Measurements from ENCODE around the gene DDB1. TPM values are rescaled to one million over a fixed set of nuclear protein-coding genes. Genes with fewer than 3 reads are reported as not detected.

DDB1 gene
- total RNA-seq, 4 donors from 2014 or later = 139 to 159 (median 140) TPM

GRCh38 chr11:61364012-61364675 lies 31.2 kb upstream of the DDB1 start:
- H3K9me3 ChIP-seq = no peaks in the 10 kb centered on the region
- peaks cover 0 to 39% (median 9%) of the 10 kb centered on the region in 3 donors for H3K4me1 ChIP-seq
- 88 to 92% methylated on average over 2 of the region's 5 CpGs for WGBS, 2 donors (ENCODE audit: low coverage in 1 of 2)
- no peak overlapping the region for H3K4me3 ChIP-seq
- TF ChIP-seq, protein P1, sequence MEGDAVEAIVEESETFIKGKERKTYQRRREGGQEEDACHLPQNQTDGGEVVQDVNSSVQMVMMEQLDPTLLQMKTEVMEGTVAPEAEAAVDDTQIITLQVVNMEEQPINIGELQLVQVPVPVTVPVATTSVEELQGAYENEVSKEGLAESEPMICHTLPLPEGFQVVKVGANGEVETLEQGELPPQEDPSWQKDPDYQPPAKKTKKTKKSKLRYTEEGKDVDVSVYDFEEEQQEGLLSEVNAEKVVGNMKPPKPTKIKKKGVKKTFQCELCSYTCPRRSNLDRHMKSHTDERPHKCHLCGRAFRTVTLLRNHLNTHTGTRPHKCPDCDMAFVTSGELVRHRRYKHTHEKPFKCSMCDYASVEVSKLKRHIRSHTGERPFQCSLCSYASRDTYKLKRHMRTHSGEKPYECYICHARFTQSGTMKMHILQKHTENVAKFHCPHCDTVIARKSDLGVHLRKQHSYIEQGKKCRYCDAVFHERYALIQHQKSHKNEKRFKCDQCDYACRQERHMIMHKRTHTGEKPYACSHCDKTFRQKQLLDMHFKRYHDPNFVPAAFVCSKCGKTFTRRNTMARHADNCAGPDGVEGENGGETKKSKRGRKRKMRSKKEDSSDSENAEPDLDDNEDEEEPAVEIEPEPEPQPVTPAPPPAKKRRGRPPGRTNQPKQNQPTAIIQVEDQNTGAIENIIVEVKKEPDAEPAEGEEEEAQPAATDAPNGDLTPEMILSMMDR (IDR thresholded peaks at IDR 0.05) = no peak
- TF ChIP-seq EP300 (IDR thresholded peaks at IDR 0.05) (no peak), POLR2A (IDR thresholded peaks at IDR 0.05) (no peak), POLR2AphosphoS5 (IDR thresholded peaks at IDR 0.05) (no peak)
- H3K36me3 ChIP-seq = peaks cover 0 to 55% of the 10 kb centered on the region in 2 donors
- H3K27ac ChIP-seq = no peak overlapping the region
- no peak for ATAC-seq
- H3K27me3 ChIP-seq = no peaks in the 10 kb centered on the region

- TF ChIP-seq POLR2AphosphoS5 (IDR thresholded peaks at IDR 0.05) = no peak
- no peak for TF ChIP-seq EP300 (IDR thresholded peaks at IDR 0.05)
- no peak for TF ChIP-seq POLR2A (IDR thresholded peaks at IDR 0.05)
- TF ChIP-seq, protein P1 (IDR thresholded peaks at IDR 0.05) = no peak
- Histone ChIP-seq H3K27me3 (no peaks in the 10 kb centered on the region), H3K4me3 (peak overlapping the region; percentile 55 to 76), H3K27ac (peak overlapping the region; percentile 80 to 99 (median 98)), H3K36me3 (peaks cover 0 to 39% of the 10 kb centered on the region in 2 donors), H3K9me3 (no peaks in the 10 kb centered on the region), H3K4me1 (peaks cover 0 to 44% (median 9%) of the 10 kb centered on the region in 3 donors)
- WGBS, 2 donors (ENCODE audit: low coverage in 1 of 2) = 0 to 1% methylated on average over 6 to 8 of the region's 12 CpGs
- ATAC-seq = peak; percentile 12
These were observed 29.6 kb upstream of the DDB1 start for GRCh38 chr11:61362542-61362875.

DNA sequence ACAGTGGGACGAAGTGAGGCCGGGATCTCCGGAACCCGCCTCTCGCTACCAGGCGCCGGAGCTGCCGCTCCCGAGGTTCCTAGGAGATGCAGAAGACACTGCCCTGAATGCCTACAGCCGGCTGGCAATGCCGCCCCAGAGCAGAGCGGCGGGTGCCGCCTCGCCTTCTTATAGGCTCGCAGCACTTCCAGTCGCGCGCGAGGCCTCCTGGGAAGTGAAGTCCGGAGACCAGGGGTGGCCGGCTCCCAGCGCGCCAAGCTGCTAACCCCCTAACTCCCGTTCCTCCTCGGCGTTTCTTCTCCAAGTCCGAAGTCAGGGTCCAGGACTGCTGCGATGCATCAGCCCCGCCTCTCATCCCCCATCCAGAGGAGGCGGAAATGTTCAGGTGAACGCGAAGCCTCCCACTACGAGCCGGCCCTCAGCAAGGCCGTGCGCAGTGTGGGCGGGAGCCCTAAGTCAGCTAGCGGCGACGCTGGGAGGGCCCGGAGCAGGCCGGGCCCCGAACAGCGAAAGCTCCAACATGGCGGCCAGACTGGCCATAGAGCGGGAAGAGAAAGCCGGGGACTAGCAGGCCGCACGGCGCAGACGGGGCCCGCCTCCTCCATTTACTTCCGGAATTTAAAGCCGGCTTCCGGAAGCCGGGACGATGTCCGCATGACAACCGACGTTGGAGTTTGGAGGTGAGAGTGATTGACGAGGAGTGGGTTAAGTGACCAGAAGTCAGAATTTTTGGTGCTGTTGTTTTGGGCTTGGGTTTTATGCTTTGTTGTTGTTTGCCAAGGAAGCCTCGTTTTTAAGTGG lies 29.0 kb upstream of the DDB1 start, which contains the start of the genes CYB561A3 and TMEM138:
TSS of gene CYB561A3 (minus strand) at position 142 of the 801 bp plus-strand sequence. CDS start 5,169 bp downstream, outside the sequence.
TSS of gene TMEM138 (plus strand) at position 634 of the 801 bp plus-strand sequence. CDS start 2,017 bp downstream, outside the sequence.
- peak within 1 kb of the TSS; percentile 55 to 76 for H3K4me3 ChIP-seq
- ATAC-seq = peak; percentile 97
- H3K36me3 ChIP-seq = peaks cover 0 to 36% of the 10 kb centered on the region in 2 donors
- peaks cover 0 to 46% (median 9%) of the 10 kb centered on the region in 3 donors for H3K4me1 ChIP-seq
- TF ChIP-seq POLR2AphosphoS5 (IDR thresholded peaks at IDR 0.05) = peak; percentile 85
- TF ChIP-seq POLR2A (IDR thresholded peaks at IDR 0.05) = peak; percentile 68 to 72
- TF ChIP-seq, protein P1 (IDR thresholded peaks at IDR 0.05) = peak in 1 of 4 experiments; percentile 11
- no peak for TF ChIP-seq EP300 (IDR thresholded peaks at IDR 0.05)
- WGBS, 2 donors (ENCODE audit: low coverage in 1 of 2) = 0% methylated on average over 8 of the region's 63 CpGs
- H3K27ac ChIP-seq = peak within 1 kb of the TSS; percentile 80 to 99 (median 98)
- no peaks in the 10 kb centered on the region for H3K9me3 ChIP-seq
- no peaks in the 10 kb centered on the region for H3K27me3 ChIP-seq

GRCh38 chr11:61361237-61361740 lies 28.4 kb upstream of the DDB1 start:
- 0 to 4% methylated on average over 2 to 9 of the region's 22 CpGs for WGBS, 2 donors (ENCODE audit: low coverage in 1 of 2)
- Histone ChIP-seq H3K27me3 (no peaks in the 10 kb centered on the region), H3K36me3 (peaks cover 0 to 31% of the 10 kb centered on the region in 2 donors), H3K27ac (peak overlapping the region; percentile 80 to 99 (median 98)), H3K4me3 (peak overlapping the region; percentile 55 to 76), H3K9me3 (no peaks in the 10 kb centered on the region), H3K4me1 (peaks cover 0 to 50% (median 9%) of the 10 kb centered on the region in 3 donors)
- TF ChIP-seq EP300 (IDR thresholded peaks at IDR 0.05) (no peak), POLR2AphosphoS5 (IDR thresholded peaks at IDR 0.05) (no peak), POLR2A (IDR thresholded peaks at IDR 0.05) (no peak)
- TF ChIP-seq, protein P1 (IDR thresholded peaks at IDR 0.05) = no peak
- ATAC-seq = no peak

All from gastroesophageal sphincter (tissue), 4 donors.